GM12891 (cell line): ENCODE results near the gene RNF150.

Experiments used
- DNase-seq: peaks from one replicate; pipeline ENCODE4 v3.0.0; 2011; ENCODE audit warnings: low spot score; ENCODE audit not compliant: insufficient read length
- FAIRE-seq: peaks from 2 replicates; lab custom pipeline; 2011; peaks lifted over from hg19 to GRCh38; lab: Jason Lieb, UNC
- PAX5 ChIP-seq: IDR thresholded peaks from 2 replicates; pipeline ENCODE4 v1.6.1; 2011; ENCODE audit warnings: low read length, moderate library complexity, mild to moderate bottlenecking; ENCODE audit not compliant: insufficient read depth, severe bottlenecking
- POLR2A ChIP-seq: IDR thresholded peaks from 2 replicates; pipeline ENCODE4 v1.6.1; 2011; ENCODE audit warnings: low read depth, low read length, control low read depth
- POLR2AphosphoS5 ChIP-seq: IDR thresholded peaks from 2 replicates; pipeline ENCODE4 v1.6.1; 2011; ENCODE audit warnings: low read depth, low read length, control low read depth
- POU2F2 ChIP-seq: IDR thresholded peaks from 2 replicates; pipeline ENCODE4 v1.6.1; 2011; ENCODE audit warnings: low read depth, mild to moderate bottlenecking, control low read depth, low read length, moderate library complexity
- SPI1 ChIP-seq: IDR thresholded peaks from 2 replicates; pipeline ENCODE4 v1.6.1; 2011; ENCODE audit warnings: low read depth, low read length, control low read depth
- TAF1 ChIP-seq: IDR thresholded peaks from 2 replicates; pipeline ENCODE4 v1.6.1; 2011; ENCODE audit warnings: low read depth, low read length, control low read depth

RNF150 gene

DNA sequence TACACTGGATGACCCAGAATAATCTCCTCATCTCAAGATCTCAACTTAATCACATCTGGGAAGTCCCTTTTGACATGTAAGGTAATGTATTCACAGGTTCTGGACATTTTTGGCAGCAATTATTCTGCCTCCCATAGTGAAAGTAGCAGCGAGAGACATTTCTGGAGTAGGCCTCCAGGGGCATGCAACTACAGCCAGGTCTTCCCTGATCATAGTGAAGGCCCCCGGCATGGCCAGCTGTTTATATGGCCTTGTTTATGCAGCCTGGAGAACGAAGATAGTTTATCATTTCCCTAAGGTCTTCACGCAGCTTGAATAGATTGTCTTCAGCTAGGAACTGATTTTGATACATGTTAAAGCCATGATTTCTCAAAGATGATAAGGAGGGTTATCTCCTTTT lies 139.9 kb downstream of the RNF150 start:
- FAIRE-seq, result no peak
- TF ChIP-seq POLR2A (no peak), TAF1 (no peak), SPI1 (no peak), POLR2AphosphoS5 (no peak)
- no peak for DNase-seq

DNA sequence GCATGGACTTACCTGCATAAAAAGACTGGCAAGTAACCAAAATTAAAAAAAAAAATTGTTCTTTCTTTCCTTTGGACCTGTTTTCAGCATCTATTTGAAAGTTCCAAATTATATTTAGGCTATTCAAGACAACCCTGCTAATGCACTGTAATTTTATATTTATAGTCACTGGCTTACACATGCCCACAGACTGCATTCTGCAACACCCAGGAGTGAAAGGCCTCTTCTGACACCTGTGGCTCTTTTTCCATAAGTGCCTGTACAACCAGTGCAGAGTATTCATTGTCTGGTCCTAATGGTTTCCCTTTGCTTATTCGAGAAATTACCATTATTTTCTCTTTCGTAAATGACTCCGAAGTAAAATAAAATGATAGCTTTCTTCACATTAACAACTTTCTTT lies 143.3 kb downstream of the RNF150 start:
- TF ChIP-seq PAX5 (no peak), POLR2A (no peak)
- FAIRE-seq (no peak), DNase-seq (no peak)

DNA sequence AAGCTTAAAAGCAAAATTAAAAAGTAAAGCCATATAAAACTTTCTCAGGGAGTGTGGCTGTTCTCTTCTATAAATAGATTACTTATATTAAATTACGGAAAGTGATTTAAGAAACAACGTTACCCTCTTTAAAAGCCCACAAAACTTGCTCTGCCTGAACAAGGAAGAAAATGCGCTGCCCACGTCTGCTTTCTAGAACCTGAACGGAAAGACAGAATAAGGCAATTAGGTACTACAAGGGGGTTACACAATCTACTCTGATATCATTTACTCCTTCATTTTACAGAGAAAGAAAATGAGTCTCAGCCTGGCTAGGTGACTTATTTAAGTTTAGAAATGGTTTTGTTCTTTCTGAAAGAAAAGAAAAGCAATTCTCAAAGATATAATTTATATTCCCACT lies 147.2 kb downstream of the RNF150 start:
- DNase-seq (no peak), FAIRE-seq (no peak)
- TF ChIP-seq POLR2AphosphoS5 (no peak), PAX5 (no peak), POLR2A (no peak), TAF1 (no peak), POU2F2 (no peak), SPI1 (no peak)

DNA sequence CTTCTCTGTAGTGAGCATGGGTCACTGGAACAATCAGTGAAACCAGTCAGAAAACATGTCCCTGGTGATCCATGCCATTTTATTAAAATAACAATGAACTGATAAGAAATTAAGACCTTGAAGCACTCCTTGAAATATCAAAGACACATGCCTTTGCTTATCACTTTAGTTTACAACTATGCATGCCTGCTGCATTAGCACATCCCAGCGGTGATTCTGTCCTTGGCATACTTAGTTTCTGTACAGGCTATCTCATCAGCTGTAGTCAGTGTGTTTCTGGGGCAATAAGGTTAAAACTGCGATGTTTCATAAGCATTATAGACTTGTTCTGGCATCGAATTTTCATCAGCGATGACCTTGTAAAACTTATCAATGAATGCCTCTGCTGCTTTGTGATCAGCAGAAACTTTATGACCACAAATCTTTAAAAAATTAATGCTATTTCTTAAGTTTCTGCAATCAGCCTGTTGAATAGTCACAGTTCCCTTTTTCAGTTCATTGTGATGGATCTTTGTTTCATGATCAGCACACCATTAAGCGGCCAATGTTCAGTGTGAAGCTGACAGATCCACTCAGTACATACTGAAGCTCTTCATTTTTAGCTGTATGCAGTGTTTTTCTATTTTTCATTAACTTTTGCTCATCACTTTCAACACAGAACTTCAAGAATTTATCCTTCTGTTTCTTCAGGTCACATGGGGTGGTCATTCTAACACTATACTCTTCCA lies 150.5 kb downstream of the RNF150 start:
- FAIRE-seq, result no peak
- DNase-seq, result no peak
- TF ChIP-seq POLR2A (no peak), POLR2AphosphoS5 (no peak), PAX5 (no peak), SPI1 (peak; percentile 47; the same call in 1 of the 2 replicates)

DNA sequence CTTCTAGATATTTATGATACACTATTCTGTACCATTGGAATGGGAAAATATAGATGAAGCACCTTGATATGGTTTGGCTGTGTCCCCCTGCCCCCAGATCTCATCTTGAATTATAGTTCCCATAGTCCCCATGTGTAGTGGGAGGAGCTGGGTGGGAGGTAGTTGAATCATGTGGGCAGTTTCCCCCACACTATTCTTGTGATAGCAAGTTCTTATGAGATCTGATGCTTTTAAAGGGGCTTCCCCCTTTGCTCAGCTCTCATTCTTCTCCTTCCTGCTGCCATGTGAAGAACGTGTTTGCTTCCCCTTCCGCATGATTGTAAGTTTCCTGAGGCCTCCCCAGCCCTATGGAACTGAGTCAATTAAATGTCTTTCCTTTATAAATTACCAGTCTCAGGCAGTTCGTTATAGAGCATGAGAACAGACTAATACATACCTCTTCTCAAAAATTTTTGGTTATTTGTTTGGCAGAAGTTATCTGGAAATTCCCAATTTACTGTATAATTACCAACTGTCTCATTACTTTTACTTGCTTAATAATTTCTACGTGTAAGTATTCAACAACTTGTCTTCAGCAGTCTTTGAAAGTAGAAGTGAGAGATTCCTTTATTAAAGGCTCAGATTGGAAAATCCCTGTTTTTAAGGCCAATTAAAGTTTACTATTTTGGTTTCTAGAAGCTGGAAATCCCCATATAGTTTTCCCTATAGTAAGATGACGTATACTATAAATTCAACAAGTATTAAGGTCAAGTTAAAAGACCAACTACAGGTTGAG lies 152.7 kb downstream of the RNF150 start:
- TF ChIP-seq TAF1 (no peak), SPI1 (no peak), POU2F2 (no peak), POLR2A (no peak), PAX5 (no peak), POLR2AphosphoS5 (no peak)
- DNase-seq, result no peak
- no peak for FAIRE-seq

DNA sequence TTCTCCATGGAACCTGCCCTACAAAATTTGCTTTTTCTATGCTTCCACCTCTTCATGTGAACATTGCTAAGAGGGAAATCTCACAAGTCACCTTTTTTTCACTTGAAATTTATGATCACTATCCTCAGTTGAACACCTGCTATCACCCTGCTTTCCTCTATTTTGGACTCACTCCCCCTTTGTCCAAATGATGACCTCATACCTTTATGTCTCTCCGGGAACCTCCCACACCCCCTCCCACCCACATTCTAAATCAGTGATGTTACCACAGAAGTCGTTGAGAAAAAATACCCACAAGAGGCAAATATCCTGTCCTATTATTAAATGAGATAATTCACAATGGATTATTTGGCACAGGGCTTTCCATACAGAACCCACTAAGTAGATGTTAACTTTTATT lies 156.5 kb downstream of the RNF150 start:
- TF ChIP-seq PAX5 (no peak), POLR2A (no peak), TAF1 (no peak), POU2F2 (no peak), POLR2AphosphoS5 (no peak), SPI1 (no peak)
- no peak for DNase-seq
- FAIRE-seq, result no peak

DNA sequence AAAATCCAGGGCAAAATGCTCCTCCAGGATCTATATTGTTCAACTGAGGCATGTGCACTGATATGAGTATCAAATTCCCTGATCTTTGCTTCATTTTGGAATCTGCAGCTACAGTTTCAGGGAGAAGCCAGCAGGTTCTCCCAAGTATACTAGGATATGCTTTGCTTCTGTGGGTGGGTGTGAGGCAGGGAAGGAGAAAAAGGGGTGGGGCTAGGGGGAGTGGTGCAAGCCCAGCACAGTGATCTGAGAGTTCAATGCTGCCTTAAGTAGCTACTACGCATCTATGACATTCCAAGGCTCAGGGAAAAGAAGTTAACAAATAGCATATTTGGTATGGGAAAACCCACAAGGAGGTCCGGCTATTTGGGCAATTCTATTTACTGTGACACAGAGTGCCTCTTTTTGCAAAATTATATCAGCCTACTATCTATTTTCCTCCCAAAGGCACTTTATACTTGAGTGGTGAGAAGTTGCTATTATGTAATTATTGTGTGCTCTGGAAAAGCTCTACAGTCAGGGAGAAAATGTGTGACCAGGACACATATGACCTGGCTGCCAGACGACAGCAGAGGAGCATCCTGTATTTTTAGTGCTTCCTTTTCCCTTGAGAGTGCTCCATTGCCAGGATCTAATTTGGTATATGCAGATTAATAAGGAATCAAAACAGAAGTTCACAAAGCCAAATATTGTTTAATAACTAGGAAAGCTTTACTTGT lies 162.0 kb downstream of the RNF150 start:
- no peak for DNase-seq
- TF ChIP-seq POU2F2, result no peak
- TF ChIP-seq TAF1, result no peak
- no peak for TF ChIP-seq PAX5
- no peak for FAIRE-seq

DNA sequence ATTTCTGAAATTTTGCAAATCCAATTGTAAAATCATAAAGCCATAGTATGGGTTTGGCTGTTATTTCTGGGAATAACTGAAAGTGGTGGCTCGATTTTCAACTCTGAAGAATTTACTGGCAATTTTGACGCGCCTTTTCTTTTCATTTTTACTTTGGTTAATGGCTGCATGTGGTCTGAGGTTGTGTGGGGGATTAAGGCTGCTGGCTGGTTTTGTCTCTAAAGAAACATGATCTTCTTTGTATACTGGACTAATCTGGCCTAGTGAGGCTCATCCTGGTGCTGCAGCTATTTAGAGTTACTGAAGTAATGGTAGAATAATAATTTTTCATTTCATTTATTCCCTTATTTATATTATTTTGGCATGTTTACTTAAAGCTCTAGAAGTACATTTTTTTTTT lies 164.0 kb downstream of the RNF150 start:
- FAIRE-seq (no peak), DNase-seq (no peak)
- TF ChIP-seq TAF1 (no peak), PAX5 (no peak), POLR2AphosphoS5 (no peak), POLR2A (no peak), POU2F2 (no peak), SPI1 (no peak)

DNA sequence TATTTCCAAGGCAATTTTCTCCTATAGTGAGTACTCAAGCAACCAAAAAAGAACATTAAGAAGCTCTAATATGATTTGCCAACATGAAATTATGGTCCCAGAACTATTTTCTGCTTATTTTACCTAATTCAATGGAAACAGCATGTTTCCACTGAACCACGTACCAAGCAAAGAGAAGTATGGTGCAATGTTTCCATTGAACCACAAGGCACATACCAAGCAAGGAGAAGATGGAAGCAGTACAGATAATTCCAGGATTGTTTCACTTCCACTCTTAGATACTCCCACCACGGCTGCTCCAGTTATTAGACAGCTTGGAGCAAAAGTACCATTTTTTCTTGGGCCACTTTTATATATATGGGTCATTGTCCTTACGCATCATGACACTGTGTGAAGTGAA lies 164.9 kb downstream of the RNF150 start:
- DNase-seq, result no peak
- no peak for FAIRE-seq
- TF ChIP-seq TAF1 (no peak), POLR2AphosphoS5 (no peak), PAX5 (no peak), POU2F2 (no peak), SPI1 (no peak), POLR2A (no peak)
